Naive thymus-derived CD4-positive, alpha-beta T cell (primary cell): ENCODE measurements around the gene FITM1. TPM values are rescaled to one million over a fixed set of nuclear protein-coding genes. Genes with fewer than 3 reads are reported as not detected.

Source experiments
- ATAC-seq: fragments of 150-1000 bp; cut with Tn5 transposase; 2 replicates; pipeline ENCODE4 v1.10.0; 2021; ENCODE audit warnings: mild to moderate bottlenecking, moderate library complexity
- CTCF ChIA-PET: fragments of 350-600 bp; sonication (Branson Sonifier 250); formaldehyde crosslinking; loops from one replicate; lab custom pipeline; 2021; ENCODE audit warnings: antibody characterized with exemption; lab: Charles Lee
- POLR2A ChIA-PET: fragments of 350-600 bp; sonication (Branson Sonifier 250); formaldehyde crosslinking; loops from one replicate; lab custom pipeline; 2021; ENCODE audit warnings: antibody characterized with exemption, inconsistent platforms; lab: Charles Lee
- DNase-seq, 9 donors: peaks; one replicate each; pipeline versions ENCODE4 v3.0.0 to v3.0.0-alpha.2; 2020 to 2022; ENCODE audit warnings: mixed read lengths in 1 of 9
- H3K27ac ChIP-seq: one replicate; pipeline ENCODE4 v1.7.0; 2013; ENCODE audit warnings: mild to moderate bottlenecking, low read depth, low read length, moderate library complexity
- H3K27me3 ChIP-seq, 2 donors: one replicate each; pipeline ENCODE4 v1.7.0; 2013; ENCODE audit warnings: low read length in 2 of 2, mild to moderate bottlenecking in 2 of 2, moderate library complexity in 2 of 2; ENCODE audit not compliant: control insufficient read depth in 2 of 2, insufficient read depth in 2 of 2
- H3K36me3 ChIP-seq, 3 experiments: 1 replicate in 2 of 3; 2 replicates in 1 of 3; pipeline ENCODE4 v1.7.0; 2013; ENCODE audit warnings: low read length in 3 of 3, mild to moderate bottlenecking in 3 of 3, moderate library complexity in 1 of 3; ENCODE audit not compliant: insufficient read depth in 3 of 3, control insufficient read depth in 2 of 3
- H3K4me1 ChIP-seq, 2 donors: one replicate each; pipeline ENCODE4 v1.7.0; 2013; ENCODE audit warnings: low read length in 2 of 2, mild to moderate bottlenecking in 2 of 2, moderate library complexity in 1 of 2; ENCODE audit not compliant: control insufficient read depth in 2 of 2, insufficient read depth in 2 of 2
- H3K4me3 ChIP-seq: 2 replicates; pipeline ENCODE4 v1.7.0; 2013; ENCODE audit warnings: mild to moderate bottlenecking, low read length
- H3K9me3 ChIP-seq, 3 experiments: 1 replicate in 2 of 3; 2 replicates in 1 of 3; pipeline ENCODE4 v1.7.0; 2013; ENCODE audit warnings: low read length in 3 of 3; ENCODE audit not compliant: control insufficient read depth in 2 of 3
- H3K27ac Mint-ChIP-seq, 9 donors: one replicate each; pipeline ENCODE4 v1.8.0; 2020 to 2022; ENCODE audit warnings: mixed read lengths in 9 of 9, mild to moderate bottlenecking in 8 of 9, moderate library complexity in 5 of 9, inconsistent platforms in 2 of 9
- H3K27me3 Mint-ChIP-seq, 5 donors: one replicate each; pipeline ENCODE4 v1.8.0; 2021 to 2022; ENCODE audit warnings: mixed read lengths in 5 of 5, mild to moderate bottlenecking in 1 of 5
- H3K36me3 Mint-ChIP-seq, 5 donors: one replicate each; pipeline ENCODE4 v1.8.0; 2020 to 2022; ENCODE audit warnings: mixed read lengths in 5 of 5, mild to moderate bottlenecking in 3 of 5, inconsistent platforms in 1 of 5
- H3K4me1 Mint-ChIP-seq, 7 donors: one replicate each; pipeline ENCODE4 v1.8.0; 2020 to 2022; ENCODE audit warnings: mixed read lengths in 7 of 7, mild to moderate bottlenecking in 3 of 7, inconsistent platforms in 1 of 7
- H3K4me3 Mint-ChIP-seq, 10 donors: one replicate each; pipeline ENCODE4 v1.8.0; 2020 to 2022; ENCODE audit warnings: mild to moderate bottlenecking in 10 of 10, mixed read lengths in 10 of 10, moderate library complexity in 6 of 10, inconsistent platforms in 2 of 10
- H3K9me3 Mint-ChIP-seq, 11 donors: one replicate each; pipeline ENCODE4 v1.8.0; 2020 to 2022; ENCODE audit warnings: mixed read lengths in 11 of 11, mild to moderate bottlenecking in 4 of 11, inconsistent platforms in 1 of 11, moderate library complexity in 1 of 11
- intact Hi-C, 2 donors: fragments of 100-400 bp; cut with micrococcal nuclease; formaldehyde crosslinking; loops; one replicate each; pipeline ENCODE4 v1.15.1; 2023
- polyA plus RNA-seq, 2 donors: library from polyadenylated mRNA; unstranded; fragments of 300-500 nt; fragmentation: Illumina TruSeq; gene quantifications; one replicate each; pipeline ENCODE4 v1.2.3, GENCODE V29; 2021
- total RNA-seq, 6 experiments: library from RNA in 5 of 6; stranded (reverse) in 5 of 6; gene quantifications; 1 replicate in 5 of 6; 2 replicates in 1 of 6; pipeline ENCODE4 v1.2.3 and lab custom pipeline; 2021 to 2026

The FITM1 gene
- total and polyA plus RNA-seq, 7 experiments from 2014 or later: 0.48 to 4.3 (median 1.8) TPM

GRCh38 chr14:24114532-24115421 is 15.7 kb upstream of the FITM1 start, which contains the start of the genes DCAF11 and NRL:
TSS of gene DCAF11 (plus strand) at chr14:24114777. CDS start at chr14:24115595, 818 bp downstream.
TSS of gene NRL (minus strand) at chr14:24114949. CDS start at chr14:24082848, 32,101 bp downstream.
- H3K4me1 Mint-ChIP-seq: peaks cover 18 to 44% (median 37%) of the 10 kb centered on the region in 7 donors
- peak within 1 kb of the TSS; percentile 99 for H3K4me3 ChIP-seq
- intact Hi-C loops: loop anchor here (1.0 to 10.0 kb wide), 26 partner anchors 18 to 1020 kb away; partner anchors contain the start of genes ACIN1 (in 2 of the 2), C14orf119 (in 2 of the 2), CHMP4A (in 2 of the 2) and EMC9 (in 2 of the 2)
- DNase-seq (peak; percentile 97 to 100 (median 100)), ATAC-seq (peak; percentile 90)
- H3K27ac Mint-ChIP-seq: peak within 1 kb of the TSS; percentile 96 to 100 (median 99)
- H3K36me3 ChIP-seq: peaks cover 0 to 39% (median 31%) of the 10 kb centered on the region in 3 experiments
- ChIA-PET POLR2A (interaction anchor here (0.6 to 15.5 kb wide), 45 partner anchors 9 to 813 kb away, joined by 3 to 298 read pairs (median 4); partner anchors contain the start of genes CARMIL3, CBLN3, CHMP4A and EMC9), CTCF (interaction anchor here (0.5 to 3.8 kb wide), 14 partner anchors 10 to 128 kb away, joined by 3 to 19 read pairs (median 4); partner anchors contain the start of genes EMC9, IRF9, PSME2 and RNF31)
- peak within 1 kb of the TSS; percentile 93 to 100 (median 96) for H3K4me3 Mint-ChIP-seq
- no peaks in the 10 kb centered on the region for H3K9me3 ChIP-seq
- peaks cover 9 to 37% (median 27%) of the 10 kb centered on the region in 5 donors for H3K36me3 Mint-ChIP-seq
- H3K4me1 ChIP-seq: peaks cover 18 to 20% of the 10 kb centered on the region in 2 donors
- H3K27me3 Mint-ChIP-seq: peaks cover 0 to 3% (median 0%) of the 10 kb centered on the region in 5 donors
- H3K27me3 ChIP-seq: no peaks in the 10 kb centered on the region
- peaks cover 0 to 6% (median 0%) of the 10 kb centered on the region in 11 donors for H3K9me3 Mint-ChIP-seq
- H3K27ac ChIP-seq: peak within 1 kb of the TSS; percentile 93

GRCh38 chr14:24115422-24116127 is 14.9 kb upstream of the FITM1 start:
- no peaks in the 10 kb centered on the region for H3K9me3 ChIP-seq
- no peak for DNase-seq
- ChIA-PET CTCF (interaction anchor here (0.6 to 3.8 kb wide), 9 partner anchors 16 to 60 kb away, joined by 3 to 19 read pairs (median 6); partner anchors contain the start of genes EMC9, IRF9, PSME1 and PSME2), POLR2A (interaction anchor here (0.6 to 15.5 kb wide), 27 partner anchors 8 to 327 kb away, joined by 3 to 298 read pairs (median 8); partner anchors contain the start of genes CARMIL3, CBLN3, CHMP4A and EMC9)
- Mint-ChIP-seq H3K4me3 (peak overlapping the region; percentile 93 to 100 (median 96)), H3K9me3 (peaks cover 0 to 6% (median 0%) of the 10 kb centered on the region in 11 donors), H3K27me3 (peaks cover 0 to 3% (median 0%) of the 10 kb centered on the region in 5 donors), H3K4me1 (peaks cover 18 to 44% (median 37%) of the 10 kb centered on the region in 7 donors), H3K36me3 (peaks cover 9 to 38% (median 27%) of the 10 kb centered on the region in 5 donors), H3K27ac (peak overlapping the region; percentile 96 to 100 (median 99))
- intact Hi-C loops: loop anchor here (1.0 to 10.0 kb wide), 10 partner anchors 17 to 1021 kb away; partner anchors contain the start of genes ACIN1 (in 2 of the 2), C14orf119 (in 2 of the 2), GMPR2 (in 2 of the 2) and IPO4 (in 2 of the 2)
- H3K27ac ChIP-seq: peak overlapping the region; percentile 93
- H3K4me3 ChIP-seq: peak overlapping the region; percentile 99
- peaks cover 18 to 20% of the 10 kb centered on the region in 2 donors for H3K4me1 ChIP-seq
- no peak for ATAC-seq
- H3K27me3 ChIP-seq: no peaks in the 10 kb centered on the region
- peaks cover 1 to 42% (median 34%) of the 10 kb centered on the region in 3 experiments for H3K36me3 ChIP-seq

GRCh38 chr14:24116128-24116814 is 14.2 kb upstream of the FITM1 start:
- peaks cover 9 to 41% (median 27%) of the 10 kb centered on the region in 5 donors for H3K36me3 Mint-ChIP-seq
- H3K27ac Mint-ChIP-seq: peak overlapping the region; percentile 96 to 100 (median 99)
- peaks cover 18 to 20% of the 10 kb centered on the region in 2 donors for H3K4me1 ChIP-seq
- ChIA-PET POLR2A (interaction anchor here (0.6 to 15.5 kb wide), 14 partner anchors 10 to 313 kb away, joined by 3 to 298 read pairs (median 4); partner anchors contain the start of genes CBLN3, EMC9, FITM1 and IPO4), CTCF (interaction anchor here (0.6 to 3.8 kb wide), 6 partner anchors 20 to 198 kb away, joined by 3 to 19 read pairs (median 6); partner anchors contain the start of genes CIDEB, IRF9 and PSME1)
- H3K27me3 Mint-ChIP-seq: peaks cover 0 to 3% (median 0%) of the 10 kb centered on the region in 5 donors
- peaks cover 18 to 44% (median 37%) of the 10 kb centered on the region in 7 donors for H3K4me1 Mint-ChIP-seq
- ATAC-seq: no peak
- H3K4me3 Mint-ChIP-seq: peak overlapping the region; percentile 93 to 100 (median 96)
- H3K36me3 ChIP-seq: peaks cover 8 to 49% (median 36%) of the 10 kb centered on the region in 3 experiments
- no peaks in the 10 kb centered on the region for H3K27me3 ChIP-seq
- H3K9me3 Mint-ChIP-seq: peaks cover 0 to 6% (median 0%) of the 10 kb centered on the region in 11 donors
- H3K27ac ChIP-seq: peak overlapping the region; percentile 93
- H3K4me3 ChIP-seq: peak overlapping the region; percentile 99
- no peak for DNase-seq
- intact Hi-C loops: loop anchor here (10.0 kb wide), 4 partner anchors 559 to 1021 kb away; partner anchors contain the start of genes ACIN1 (in 2 of the 2), C14orf119 (in 2 of the 2), BCL2L2 (in 1 of the 2) and PPP1R3E (in 1 of the 2)
- no peaks in the 10 kb centered on the region for H3K9me3 ChIP-seq

GRCh38 chr14:24117179-24117578 is 13.3 kb upstream of the FITM1 start:
- Histone ChIP-seq H3K27me3 (no peaks in the 10 kb centered on the region), H3K4me3 (no peak overlapping the region), H3K36me3 (peaks cover 9 to 58% (median 42%) of the 10 kb centered on the region in 3 experiments), H3K4me1 (peaks cover 18 to 20% of the 10 kb centered on the region in 2 donors), H3K9me3 (no peaks in the 10 kb centered on the region), H3K27ac (no peak overlapping the region)
- Mint-ChIP-seq H3K27me3 (peaks cover 0 to 3% (median 0%) of the 10 kb centered on the region in 5 donors), H3K9me3 (peaks cover 0 to 8% (median 0%) of the 10 kb centered on the region in 11 donors), H3K36me3 (peaks cover 9 to 45% (median 32%) of the 10 kb centered on the region in 5 donors), H3K4me1 (peaks cover 18 to 44% (median 37%) of the 10 kb centered on the region in 7 donors), H3K27ac (peak overlapping the region in 2 of 9 donors; percentile 41 to 59), H3K4me3 (peak overlapping the region in 5 of 10 donors; percentile 1 to 100 (median 94))
- ChIA-PET POLR2A (interaction anchor here (1.2 to 15.5 kb wide), 8 partner anchors 19 to 194 kb away, joined by 3 to 298 read pairs (median 4); partner anchors contain the start of genes EMC9, FITM1, IRF9 and LTB4R), CTCF (interaction anchor here (1.8 to 2.2 kb wide), 2 partner anchors 9 to 190 kb away, joined by 5 read pairs; partner anchors contain the start of gene CIDEB)
- intact Hi-C loops: loop anchor here (10.0 kb wide), 4 partner anchors 558 to 1022 kb away; partner anchors contain the start of genes ACIN1 (in 2 of the 2), C14orf119 (in 2 of the 2), BCL2L2 (in 1 of the 2) and PPP1R3E (in 1 of the 2)
- ATAC-seq (no peak), DNase-seq (no peak)
